Parietal lobe (tissue), 1 donor: ENCODE results near the gene DIPK2A. TPM values are rescaled to one million over a fixed set of nuclear protein-coding genes. Genes with fewer than 3 reads are reported as not detected.

ENCODE experiments used
- total RNA-seq: library from RNA; depleted of rRNA; stranded (reverse); fragments of >200 nt; gene quantifications from one replicate; pipeline ENCODE4 v1.2.3, GENCODE V29; 2014

Gene DIPK2A, protein sequence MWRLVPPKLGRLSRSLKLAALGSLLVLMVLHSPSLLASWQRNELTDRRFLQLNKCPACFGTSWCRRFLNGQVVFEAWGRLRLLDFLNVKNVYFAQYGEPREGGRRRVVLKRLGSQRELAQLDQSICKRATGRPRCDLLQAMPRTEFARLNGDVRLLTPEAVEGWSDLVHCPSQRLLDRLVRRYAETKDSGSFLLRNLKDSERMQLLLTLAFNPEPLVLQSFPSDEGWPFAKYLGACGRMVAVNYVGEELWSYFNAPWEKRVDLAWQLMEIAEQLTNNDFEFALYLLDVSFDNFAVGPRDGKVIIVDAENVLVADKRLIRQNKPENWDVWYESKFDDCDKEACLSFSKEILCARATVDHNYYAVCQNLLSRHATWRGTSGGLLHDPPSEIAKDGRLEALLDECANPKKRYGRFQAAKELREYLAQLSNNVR
- total RNA-seq, result 72.3 TPM

DNA sequence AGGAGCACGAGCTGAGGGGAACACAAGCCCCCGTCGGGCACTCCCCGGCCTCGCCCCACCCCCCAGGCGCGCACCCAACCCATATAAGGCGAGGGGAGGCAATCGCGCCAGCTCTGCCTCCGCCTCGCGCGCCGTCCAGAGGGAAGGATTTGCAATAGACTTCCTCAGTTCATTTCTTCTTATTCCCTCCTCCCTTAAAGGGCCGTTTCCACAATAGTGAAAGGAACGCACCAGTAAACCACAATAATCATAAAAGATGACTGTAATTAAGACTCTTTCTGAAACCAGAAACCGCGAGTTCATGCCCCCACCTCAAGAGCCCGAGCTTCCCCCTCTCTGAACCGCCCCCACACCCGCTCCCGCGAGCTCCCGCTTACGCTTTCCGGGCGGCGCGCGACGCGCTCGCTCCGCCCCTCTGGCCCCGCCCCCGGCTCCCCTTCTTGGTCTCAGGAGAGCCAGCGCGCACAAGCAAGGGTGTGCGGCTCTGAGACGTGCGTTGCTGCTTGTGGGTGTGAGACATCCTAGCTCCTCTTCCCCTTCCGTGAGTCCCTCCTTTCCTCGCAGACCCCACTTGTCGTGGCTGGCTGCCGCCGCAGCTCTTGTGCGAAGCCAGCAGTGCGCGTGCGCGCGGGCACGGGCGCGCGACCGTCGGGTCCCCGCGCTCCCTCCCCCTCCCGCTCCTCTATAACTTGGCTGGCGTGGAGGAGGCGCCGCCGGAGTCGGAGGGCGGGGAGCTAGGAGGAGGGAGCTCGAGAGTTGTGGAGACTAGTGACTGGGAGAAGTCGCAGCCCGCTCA is at the start of gene DIPK2A:
TSS of gene DIPK2A (plus strand) at position 465 of the 796 bp plus-strand sequence. CDS start 510 bp downstream, outside the sequence.

Other genes starting within 250 kb of the DIPK2A start
- gene SLC9A9, start 123.4 kb upstream of the DIPK2A start, total RNA-seq, result 5.0 TPM